Prostate gland (tissue), 2 donors: ENCODE measurements around the gene SPSB2.

Experiments
- CTCF ChIP-seq, 4 experiments: fragments of 200-600 bp in 2 of 4; fragments of 450-650 bp in 2 of 4; sonication (generic) in 2 of 4; IDR thresholded peaks; 1 replicate in 3 of 4; 2 replicates in 1 of 4; pipeline ENCODE4 v1.5.1; 2016 to 2019; ENCODE audit warnings: antibody characterized with exemption in 4 of 4, mild to moderate bottlenecking in 2 of 4, moderate library complexity in 2 of 4
- POLR2AphosphoS5 ChIP-seq: sonication (generic); formaldehyde crosslinking; IDR thresholded peaks from one replicate; pipeline ENCODE4 v1.6.1; 2017; ENCODE audit warnings: antibody characterized with exemption

GRCh38 chr12:6836851-6837250 lies 36.3 kb downstream of the SPSB2 start:
- TF ChIP-seq CTCF (IDR thresholded peaks at IDR 0.05) (no peak), POLR2AphosphoS5 (no peak)
